ENCODE measurements around the gene DLGAP4. TPM values are rescaled to one million over a fixed set of nuclear protein-coding genes. Genes with fewer than 3 reads are reported as not detected.

DLGAP4 gene
- total RNA-seq, 1 experiment from 2014 or later, result 40.3 TPM

GRCh38 chr20:36272547-36273220, 33.5 kb upstream of the DLGAP4 start:
- H3K9me2 ChIP-seq (ENCODE audit: insufficient read depth), result no peaks in the 10 kb centered on the region
- no peaks in the 10 kb centered on the region for H3K36me3 ChIP-seq (ENCODE audit: control insufficient read depth in 1 of 2, insufficient read depth in 2 of 2, low read length in 2 of 2)
- BruUV-seq (replicated peaks), result no TSS peak
- H2AFZ ChIP-seq (ENCODE audit: low read depth, low read length, poor library complexity, severe bottlenecking), result no peak overlapping the region
- no peaks in the 10 kb centered on the region for H3K9me3 ChIP-seq (ENCODE audit: control insufficient read depth in 1 of 2, insufficient read depth in 1 of 2, low read depth in 1 of 2, low read length in 2 of 2)
- no peak overlapping the region for H3K4me2 ChIP-seq (ENCODE audit: low read length)
- H3K4me3 ChIP-seq (replicated peaks in 1 of 2; ENCODE audit: low read depth in 1 of 2, low read length in 2 of 2), result no peak overlapping the region
- TF ChIP-seq SIN3A (IDR thresholded peaks at IDR 0.05; ENCODE audit: low read depth) (no peak), ZFX (IDR thresholded peaks at IDR 0.05) (no peak), POLR2AphosphoS5 (IDR thresholded peaks at IDR 0.05; ENCODE audit: low read depth, low read length) (no peak), SP1 (IDR thresholded peaks at IDR 0.05; ENCODE audit: low read depth) (no peak), ZBTB33 (IDR thresholded peaks at IDR 0.05; ENCODE audit: extremely low read depth, insufficient replicate concordance, low read length) (no peak), TCF7L2 (IDR thresholded peaks at IDR 0.05; ENCODE audit: borderline replicate concordance, extremely low read depth, insufficient read depth, insufficient read length) (no peak), REST (IDR thresholded peaks at IDR 0.05; ENCODE audit: low read depth) (no peak), MAX (IDR thresholded peaks at IDR 0.05) (no peak), RAD21 (IDR thresholded peaks at IDR 0.05; ENCODE audit: low read depth) (no peak), ATF3 (IDR thresholded peaks at IDR 0.05) (no peak), CBX3 (IDR thresholded peaks at IDR 0.05; ENCODE audit: low read depth) (no peak), JUND (IDR thresholded peaks at IDR 0.05) (no peak), EZH2phosphoT487 (IDR thresholded peaks at IDR 0.05; ENCODE audit: borderline replicate concordance) (no peak)
- H3K4me1 ChIP-seq (ENCODE audit: control insufficient read depth in 1 of 2, insufficient read depth in 2 of 2, low read length in 2 of 2), result no peaks in the 10 kb centered on the region
- ChIA-PET CTCF (interaction anchor here (1.1 to 4.1 kb wide), 4 partner anchors 127 to 333 kb away, joined by 3 to 57 read pairs (median 14); partner anchors contain the start of gene RAB5IF), POLR2A (interaction anchor here (0.5 kb wide), 1 partner anchor 348 kb away, joined by 4 read pairs; no protein-coding TSS in a partner anchor), RAD21 (ENCODE audit: low non-redundant PET in 1 of 2, low total read pairs in 2 of 2, uncharacterized antibody in 2 of 2, unreplicated experiment in 2 of 2) (interaction anchor here (1.2 to 1.6 kb wide), 3 partner anchors 127 to 167 kb away, joined by 4 to 6 read pairs (median 5); no protein-coding TSS in a partner anchor)
- H3K9ac ChIP-seq (ENCODE audit: low read length), result no peak overlapping the region
- intact Hi-C loops (cut with micrococcal nuclease), result loop anchor here (1.0 kb wide), 1 partner anchor 167 kb away; no protein-coding TSS in a partner anchor
- ATAC-seq (no peak), DNase-seq (ENCODE audit: low read depth, low spot score) (no peak)
- H3K27me3 ChIP-seq (ENCODE audit: insufficient read depth, low read length), result no peaks in the 10 kb centered on the region
- H3K79me2 ChIP-seq (ENCODE audit: insufficient read depth, low read length), result no peaks in the 10 kb centered on the region
- no peak overlapping the region for H3K27ac ChIP-seq (ENCODE audit: low read depth, low read length)
- no peaks in the 10 kb centered on the region for H4K20me1 ChIP-seq (ENCODE audit: insufficient read depth)
